Right ventricle myocardium inferior (tissue), 1 donor: ENCODE data around the gene DDOST. TPM values are rescaled to one million over a fixed set of nuclear protein-coding genes. Genes with fewer than 3 reads are reported as not detected.

Source experiments
- ATAC-seq: fragments of 200-7000 bp; cut with Tn5 transposase; one replicate; pipeline ENCODE4 v1.9.1; 2020; ENCODE audit warnings: mild to moderate bottlenecking, moderate library complexity
- DNase-seq: peaks from one replicate; pipeline ENCODE4 v3.0.0; 2021; ENCODE audit errors: missing footprints
- intact Hi-C: fragments of 100-400 bp; cut with DNase I; formaldehyde crosslinking; loops from one replicate; pipeline ENCODE4 v1.11.0; 2022
- total RNA-seq: library from RNA; stranded (reverse); fragmentation: NEBNext Ultra II Directional; extraction: Animal tissue kit (Norgen Biotek cat#: 25700); gene quantifications from one replicate; pipeline ENCODE4 v1.2.1, GENCODE V29; 2021
- donor health status: DM: no; HTN: yes; CAD: no; lungs with severe emphysema.

DDOST gene
- total RNA-seq, 1 donor from 2014 or later: 150 TPM

- ATAC-seq: no peak
- intact Hi-C loops: no loop called here
Measured at GRCh38 chr1:20636785-20637347, 24.3 kb downstream of the DDOST start.

GRCh38 chr1:20634594-20635084 is 26.5 kb downstream of the DDOST start:
- ATAC-seq: peak; percentile 64
- DNase-seq: no peak
- intact Hi-C loops: loop anchor here (5.0 kb wide), 1 partner anchor 57 kb away; no protein-coding TSS in a partner anchor

More at GRCh38 chr1:20636785-20637347, 24.3 kb downstream of the DDOST start:
- DNase-seq: no peak

- no peak for DNase-seq
- intact Hi-C loops: loop anchor here (5.0 kb wide), 1 partner anchor 57 kb away; no protein-coding TSS in a partner anchor
- no peak for ATAC-seq
Measured at GRCh38 chr1:20634065-20634593, 27.0 kb downstream of the DDOST start.

- intact Hi-C loops: loop anchor here (1.0 to 5.0 kb wide), 2 partner anchors 56 to 111 kb away; no protein-coding TSS in a partner anchor
- DNase-seq: peak; percentile 94
- ATAC-seq: peak; percentile 91
Measured at GRCh38 chr1:20633190-20634064, 27.7 kb downstream of the DDOST start, which contains the start of gene PINK1. TSS of gene PINK1 (plus strand) at chr1:20633458. CDS start at chr1:20633549, 91 bp downstream.

- DNase-seq (no peak), ATAC-seq (no peak)
- intact Hi-C loops: loop anchor here (5.0 kb wide), 1 partner anchor 55 kb away; no protein-coding TSS in a partner anchor
Measured at GRCh38 chr1:20632386-20632785, 28.8 kb downstream of the DDOST start.

- ATAC-seq (no peak), DNase-seq (no peak)
- intact Hi-C loops: loop anchor here (5.0 kb wide), 1 partner anchor 53 kb away; no protein-coding TSS in a partner anchor
Measured at GRCh38 chr1:20630729-20631128, 30.4 kb downstream of the DDOST start.

GRCh38 chr1:20626524-20626923 is 34.6 kb downstream of the DDOST start:
- DNase-seq: no peak
- intact Hi-C loops: no loop called here
- no peak for ATAC-seq

GRCh38 chr1:20626098-20626427 is 35.1 kb downstream of the DDOST start:
- ATAC-seq (no peak), DNase-seq (no peak)
- intact Hi-C loops: no loop called here

GRCh38 chr1:20625176-20626097 is 35.7 kb downstream of the DDOST start:
- DNase-seq: no peak
- intact Hi-C loops: no loop called here
- no peak for ATAC-seq

GRCh38 chr1:20624709-20625108 is 36.5 kb downstream of the DDOST start:
- no peak for DNase-seq
- no peak for ATAC-seq
- intact Hi-C loops: no loop called here

GRCh38 chr1:20621012-20621411 is 40.2 kb downstream of the DDOST start:
- ATAC-seq: no peak
- no peak for DNase-seq
- intact Hi-C loops: no loop called here

GRCh38 chr1:20619999-20620398 is 41.2 kb downstream of the DDOST start:
- ATAC-seq (no peak), DNase-seq (no peak)
- intact Hi-C loops: no loop called here

GRCh38 chr1:20618550-20618949 is 42.6 kb downstream of the DDOST start:
- intact Hi-C loops: no loop called here
- no peak for ATAC-seq
- no peak for DNase-seq

GRCh38 chr1:20616847-20617487 is 44.2 kb downstream of the DDOST start:
- no peak for DNase-seq

GRCh38 chr1:20615946-20616846 is 45.0 kb downstream of the DDOST start:
- intact Hi-C loops: no loop called here
- ATAC-seq: peak; percentile 83
- DNase-seq: peak; percentile 71

More at GRCh38 chr1:20616847-20617487, 44.2 kb downstream of the DDOST start:
- ATAC-seq: no peak
- intact Hi-C loops: no loop called here

GRCh38 chr1:20614131-20614579 is 47.0 kb downstream of the DDOST start:
- DNase-seq (no peak), ATAC-seq (no peak)
- intact Hi-C loops: no loop called here

- DNase-seq: no peak
- no peak for ATAC-seq
- intact Hi-C loops: no loop called here
Measured at GRCh38 chr1:20612221-20612746, 48.9 kb downstream of the DDOST start.
